Transverse colon (tissue), 1 donor: ENCODE data around the gene CRYBG1.

Source experiments
- EP300 ChIP-seq: sonication (generic); formaldehyde crosslinking; IDR thresholded peaks from one replicate; pipeline ENCODE4 v1.6.1; 2017; ENCODE audit warnings: antibody characterized with exemption, low read depth
- POLR2A ChIP-seq: fragments of 450-650 bp; IDR thresholded peaks from one replicate; pipeline ENCODE4 v1.6.1; 2016; ENCODE audit warnings: antibody characterized with exemption, mild to moderate bottlenecking, moderate library complexity

DNA sequence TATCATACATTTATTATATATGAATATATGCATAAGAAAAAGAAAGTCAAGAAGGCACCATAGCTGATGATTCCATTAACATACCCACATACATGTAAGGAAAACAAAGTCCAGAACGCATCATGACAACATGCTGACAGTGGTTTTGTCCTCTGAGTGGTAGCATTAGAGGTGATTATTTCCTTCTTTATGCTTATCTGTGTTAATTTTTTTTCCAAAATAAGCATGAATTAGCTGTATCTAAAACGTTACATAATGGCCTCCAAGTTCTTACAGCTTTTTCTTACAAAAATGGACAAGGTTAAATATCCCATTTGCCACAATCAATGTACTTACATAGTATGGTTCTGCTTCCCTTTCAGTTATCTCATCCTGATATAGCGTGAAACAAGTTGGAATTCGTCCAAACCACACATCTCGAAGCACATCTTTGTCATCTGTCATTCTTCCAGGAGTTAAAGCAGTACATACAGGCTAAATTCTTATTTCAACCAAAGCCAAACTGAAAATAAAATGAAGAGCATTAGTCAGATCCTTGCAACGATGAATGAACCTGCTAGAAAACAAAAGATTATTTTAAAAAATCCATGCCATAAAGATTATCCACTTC lies 44.6 kb upstream of the CRYBG1 start:
- TF ChIP-seq EP300, result no peak
- TF ChIP-seq POLR2A, result no peak
